DOHH2 (cell line): ENCODE measurements around the gene KIF24.

ENCODE experiments used
- H3F3A ChIP-seq: fragments of 200-600 bp; sonication (generic), shearing (Covaris generic); 2 replicates; pipeline ENCODE4 v1.6.0; 2016; ENCODE audit warnings: antibody characterized with exemption, mild to moderate bottlenecking; ENCODE audit not compliant: control insufficient read depth, insufficient read depth
- H3K27ac ChIP-seq: fragments of 200-600 bp; sonication (generic); 2 replicates; pipeline ENCODE4 v1.5.1; 2014; ENCODE audit warnings: low read depth, mild to moderate bottlenecking, low read length, moderate library complexity
- H3K27me3 ChIP-seq: fragments of 200-600 bp; sonication (generic); 2 replicates; pipeline ENCODE4 v1.6.1; 2014; ENCODE audit warnings: mild to moderate bottlenecking, low read length, mixed read lengths; ENCODE audit not compliant: control insufficient read depth
- H3K36me3 ChIP-seq: fragments of 200-600 bp; sonication (generic); 2 replicates; pipeline ENCODE4 v1.6.1; 2014; ENCODE audit warnings: mild to moderate bottlenecking, low read length, moderate library complexity, mixed read lengths; ENCODE audit not compliant: control insufficient read depth
- H3K4me1 ChIP-seq: fragments of 200-600 bp; sonication (generic); 2 replicates; pipeline ENCODE4 v1.6.1; 2014; ENCODE audit warnings: mild to moderate bottlenecking, low read length, mixed read lengths; ENCODE audit not compliant: control insufficient read depth
- H3K4me2 ChIP-seq: fragments of 200-600 bp; sonication (generic); 2 replicates; pipeline ENCODE4 v1.6.0; 2014; ENCODE audit warnings: mild to moderate bottlenecking, low read length, moderate library complexity
- H3K4me3 ChIP-seq: fragments of 200-600 bp; sonication (generic); 2 replicates; pipeline ENCODE4 v1.5.1; 2014; ENCODE audit warnings: mild to moderate bottlenecking, low read length, mixed read lengths
- H3K79me2 ChIP-seq: fragments of 200-600 bp; sonication (generic); 2 replicates; pipeline ENCODE4 v1.6.1; 2014; ENCODE audit warnings: mild to moderate bottlenecking, low read length, mixed read lengths; ENCODE audit not compliant: control insufficient read depth
- H3K9me2 ChIP-seq: fragments of 200-600 bp; sonication (generic); replicated peaks from 2 replicates; pipeline ENCODE4 v1.6.1; 2014; ENCODE audit warnings: mild to moderate bottlenecking, low read length, mixed read lengths; ENCODE audit not compliant: control insufficient read depth
- H3K9me3 ChIP-seq: fragments of 200-600 bp; sonication (generic); 2 replicates; pipeline ENCODE4 v1.6.1; 2014; ENCODE audit warnings: antibody characterized with exemption, low read length, mixed read lengths; ENCODE audit not compliant: control insufficient read depth, insufficient read depth
- H4K20me1 ChIP-seq: fragments of 200-600 bp; sonication (generic); 2 replicates; pipeline ENCODE4 v1.6.0; 2014; ENCODE audit warnings: low read depth, mild to moderate bottlenecking, antibody characterized with exemption, low read length, moderate library complexity; ENCODE audit not compliant: control insufficient read depth, insufficient read depth
- CTCF ChIP-seq: fragments of 200-600 bp; sonication (generic); IDR thresholded peaks from one replicate; pipeline ENCODE4 v1.5.1; 2014; ENCODE audit warnings: antibody characterized with exemption, mild to moderate bottlenecking, low read depth, low read length; ENCODE audit not compliant: poor library complexity, severe bottlenecking
- EZH2phosphoT487 ChIP-seq: fragments of 200-600 bp; sonication (generic); IDR thresholded peaks from 2 replicates; pipeline ENCODE4 v1.6.1; 2017; ENCODE audit warnings: borderline replicate concordance, mild to moderate bottlenecking, antibody characterized with exemption, low read length, moderate library complexity, mixed read lengths

Gene KIF24

DNA sequence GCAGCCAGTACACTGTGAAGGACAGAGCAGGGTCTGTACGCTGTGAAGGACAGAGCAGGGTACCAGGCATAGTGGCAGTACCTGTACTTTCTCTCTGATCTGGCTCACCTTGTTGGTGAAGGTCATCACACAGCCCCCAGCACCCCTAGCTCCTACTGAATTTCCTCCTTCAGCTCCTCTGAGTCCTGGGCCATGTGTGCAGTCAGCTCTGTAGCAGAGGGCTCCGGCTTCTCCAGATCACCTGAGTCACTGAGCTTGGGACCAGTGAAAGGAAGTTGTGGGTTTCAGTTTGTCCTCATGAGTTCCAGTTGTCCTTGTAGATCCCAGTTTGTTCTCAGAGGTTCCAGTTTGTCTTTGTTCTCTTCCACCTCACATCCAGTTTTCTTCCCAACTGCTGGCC is 5.8 kb upstream of the KIF24 start:
- Histone ChIP-seq H3K79me2 (peaks cover 13% of the 10 kb centered on the region), H3K4me2 (no peak overlapping the region)
- TF ChIP-seq CTCF (no peak), EZH2phosphoT487 (no peak)

GRCh38 chr9:34334337-34334824 is 5.3 kb upstream of the KIF24 start:
- Histone ChIP-seq H3K36me3 (peaks cover 11% of the 10 kb centered on the region), H3K4me2 (no peak overlapping the region), H3K79me2 (peaks cover 17% of the 10 kb centered on the region), H3K9me2 (no peaks in the 10 kb centered on the region), H3K4me3 (no peak overlapping the region), H3F3A (peaks cover 11% of the 10 kb centered on the region), H3K27ac (no peak overlapping the region), H4K20me1 (no peaks in the 10 kb centered on the region), H3K4me1 (peaks cover 26% of the 10 kb centered on the region), H3K9me3 (no peaks in the 10 kb centered on the region), H3K27me3 (no peaks in the 10 kb centered on the region)
- TF ChIP-seq EZH2phosphoT487 (no peak), CTCF (no peak)

More for the DNA sequence above, 5.8 kb upstream of the KIF24 start:
- Histone ChIP-seq H3K27ac (no peak overlapping the region), H3K9me2 (no peaks in the 10 kb centered on the region), H3K36me3 (peaks cover 7% of the 10 kb centered on the region; the same call in 1 of the 2 replicates), H3K4me3 (no peak overlapping the region), H3K9me3 (no peaks in the 10 kb centered on the region), H3K4me1 (peaks cover 25% of the 10 kb centered on the region), H4K20me1 (no peaks in the 10 kb centered on the region), H3F3A (peaks cover 11% of the 10 kb centered on the region), H3K27me3 (no peaks in the 10 kb centered on the region)

DNA sequence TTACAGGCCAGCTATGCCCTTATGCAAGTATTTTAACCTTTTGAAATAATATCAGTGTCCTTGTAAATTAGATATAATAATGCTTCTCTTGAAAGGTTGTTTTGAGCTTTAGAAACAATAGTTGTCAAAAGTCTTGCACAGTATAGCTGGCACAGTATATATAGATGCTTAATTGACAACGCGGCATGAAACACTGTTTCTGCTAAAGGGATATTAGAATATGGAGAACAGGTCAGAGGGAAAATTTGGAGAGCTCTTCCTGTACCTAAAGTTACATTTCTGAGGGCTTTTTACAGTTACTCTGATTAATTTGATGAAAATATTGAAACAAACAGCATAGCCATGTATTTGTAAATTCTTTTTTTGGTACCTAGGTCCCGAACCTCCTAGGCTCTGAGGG is 4.8 kb upstream of the KIF24 start:
- TF ChIP-seq EZH2phosphoT487 = no peak
- no peak for TF ChIP-seq CTCF
- H3K9me3 ChIP-seq = no peaks in the 10 kb centered on the region
- H3K4me2 ChIP-seq = no peak overlapping the region
- no peak overlapping the region for H3K4me3 ChIP-seq
- no peaks in the 10 kb centered on the region for H3K27me3 ChIP-seq
- peaks cover 7% of the 10 kb centered on the region for H3K36me3 ChIP-seq
- no peaks in the 10 kb centered on the region for H4K20me1 ChIP-seq
- peaks cover 11% of the 10 kb centered on the region for H3F3A ChIP-seq
- no peak overlapping the region for H3K27ac ChIP-seq
- H3K9me2 ChIP-seq = no peaks in the 10 kb centered on the region
- peaks cover 26% of the 10 kb centered on the region for H3K4me1 ChIP-seq
- H3K79me2 ChIP-seq = peaks cover 17% of the 10 kb centered on the region
